Measurements from ENCODE around the gene CHAF1B.

Gene CHAF1B

DNA sequence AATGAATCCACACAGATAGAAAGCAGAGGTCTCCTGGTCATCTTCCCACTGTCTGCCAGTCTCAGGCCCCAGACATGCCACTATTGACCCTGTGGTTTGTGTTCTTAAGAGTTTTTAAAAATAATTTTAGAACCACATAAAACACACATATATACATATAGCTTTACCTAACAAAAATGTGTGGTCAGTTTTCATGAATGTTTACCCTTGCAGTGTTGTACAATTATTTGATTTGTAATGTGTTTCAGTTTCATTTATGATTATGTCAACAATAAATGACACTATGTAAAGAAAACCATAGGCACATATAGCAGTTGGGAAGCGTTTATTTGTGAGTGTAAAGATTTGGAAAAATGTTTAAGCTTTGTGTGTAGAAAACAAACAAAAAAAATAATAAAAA, 17.1 kb downstream of the CHAF1B start:
- Histone ChIP-seq H3K4me1 (ENCODE audit: control insufficient read depth in 5 of 5, insufficient read depth in 5 of 5, low read length in 5 of 5) (no peaks in the 10 kb centered on the region), H3K9me3 (ENCODE audit: control insufficient read depth in 5 of 5, low read length in 5 of 5) (no peaks in the 10 kb centered on the region), H3K4me3 (ENCODE audit: low read depth in 1 of 5, low read length in 5 of 5) (no peak overlapping the region), H3K27me3 (ENCODE audit: control insufficient read depth in 5 of 5, insufficient read depth in 4 of 5, low read length in 5 of 5) (no peaks in the 10 kb centered on the region), H3K9ac (ENCODE audit: low read length in 5 of 5) (no peak overlapping the region), H3K27ac (ENCODE audit: low read depth, low read length) (no peak overlapping the region), H3K36me3 (ENCODE audit: control insufficient read depth in 5 of 5, insufficient read depth in 5 of 5, low read length in 5 of 5) (peaks cover 0 to 8% (median 4%) of the 10 kb centered on the region in 5 donors)

DNA sequence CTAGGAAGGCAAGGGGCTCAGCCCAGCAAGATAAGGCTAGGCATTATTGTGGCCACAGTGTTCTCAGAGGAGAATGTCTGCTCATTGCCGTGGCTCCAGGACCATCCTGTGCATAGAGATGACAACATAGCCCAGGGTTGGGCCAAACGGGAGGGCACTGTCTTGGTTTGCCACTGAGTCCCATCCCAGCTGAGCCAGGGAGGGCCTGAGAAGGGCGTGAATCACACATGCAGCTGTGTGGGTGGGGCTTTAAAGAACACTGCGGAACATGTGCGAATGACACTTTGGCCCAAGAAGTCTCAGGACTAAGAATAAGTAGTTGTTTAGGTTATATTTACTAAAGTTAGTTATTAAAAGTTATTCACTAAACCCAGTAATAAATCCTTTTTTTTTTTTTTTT, 18.5 kb downstream of the CHAF1B start:
- Histone ChIP-seq H3K9me3 (ENCODE audit: control insufficient read depth in 5 of 5, low read length in 5 of 5) (no peaks in the 10 kb centered on the region), H3K27ac (ENCODE audit: low read depth, low read length) (no peak overlapping the region), H3K27me3 (ENCODE audit: control insufficient read depth in 5 of 5, insufficient read depth in 4 of 5, low read length in 5 of 5) (no peaks in the 10 kb centered on the region), H3K4me1 (ENCODE audit: control insufficient read depth in 5 of 5, insufficient read depth in 5 of 5, low read length in 5 of 5) (peaks cover 0 to 3% (median 0%) of the 10 kb centered on the region in 5 donors), H3K9ac (ENCODE audit: low read length in 5 of 5) (no peak overlapping the region), H3K36me3 (ENCODE audit: control insufficient read depth in 5 of 5, insufficient read depth in 5 of 5, low read length in 5 of 5) (peaks cover 0 to 8% (median 4%) of the 10 kb centered on the region in 5 donors), H3K4me3 (ENCODE audit: low read depth in 1 of 5, low read length in 5 of 5) (no peak overlapping the region)

DNA sequence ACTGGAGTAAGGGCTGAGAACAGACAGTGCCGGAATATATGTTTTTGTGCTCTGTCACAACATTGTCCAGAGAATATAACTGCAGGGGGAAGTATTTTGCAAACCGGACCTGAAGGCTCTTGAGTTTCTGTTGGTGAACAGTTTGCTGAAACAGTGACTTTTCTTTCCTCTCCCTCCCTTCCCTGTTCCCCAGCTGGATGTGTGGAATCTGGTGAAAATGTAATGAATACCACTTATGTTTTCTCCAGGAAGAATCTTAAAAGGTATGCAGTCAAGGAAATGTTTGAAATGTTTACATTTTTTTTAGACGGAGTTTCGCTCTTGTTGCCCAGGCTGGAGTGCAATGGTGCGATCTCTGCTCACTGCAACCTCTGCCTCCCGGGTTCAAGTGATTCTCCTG, 23.4 kb downstream of the CHAF1B start:
- H3K36me3 ChIP-seq (ENCODE audit: control insufficient read depth in 5 of 5, insufficient read depth in 5 of 5, low read length in 5 of 5) = peaks cover 0 to 11% (median 8%) of the 10 kb centered on the region in 5 donors
- no peak overlapping the region for H3K4me3 ChIP-seq (ENCODE audit: low read depth in 1 of 5, low read length in 5 of 5)
- H3K9ac ChIP-seq (ENCODE audit: low read length in 5 of 5) = no peak overlapping the region
- H3K9me3 ChIP-seq (ENCODE audit: control insufficient read depth in 5 of 5, low read length in 5 of 5) = no peaks in the 10 kb centered on the region
- no peak overlapping the region for H3K27ac ChIP-seq (ENCODE audit: low read depth, low read length)
- peaks cover 0 to 3% (median 0%) of the 10 kb centered on the region in 5 donors for H3K4me1 ChIP-seq (ENCODE audit: control insufficient read depth in 5 of 5, insufficient read depth in 5 of 5, low read length in 5 of 5)
- no peaks in the 10 kb centered on the region for H3K27me3 ChIP-seq (ENCODE audit: control insufficient read depth in 5 of 5, insufficient read depth in 4 of 5, low read length in 5 of 5)

DNA sequence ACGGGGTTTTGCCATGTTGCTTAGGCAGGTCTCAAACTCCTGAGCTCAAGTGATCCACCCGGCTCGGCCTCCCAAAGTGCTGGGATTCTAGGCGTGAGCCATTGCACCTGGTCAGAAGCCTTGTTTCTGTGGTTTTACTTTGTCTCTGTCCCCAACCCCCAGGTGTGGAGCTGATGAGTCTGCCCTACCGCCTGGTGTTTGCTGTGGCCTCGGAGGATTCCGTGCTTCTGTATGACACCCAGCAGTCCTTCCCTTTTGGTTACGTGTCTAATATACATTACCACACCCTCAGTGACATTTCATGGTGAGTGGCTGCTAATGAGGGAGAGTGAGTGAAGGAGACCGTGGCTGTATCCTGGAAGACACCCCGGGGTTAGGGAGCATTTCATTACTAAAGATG, 26.1 kb downstream of the CHAF1B start:
- no peak overlapping the region for H3K9ac ChIP-seq (ENCODE audit: low read length in 5 of 5)
- H3K27ac ChIP-seq (ENCODE audit: low read depth, low read length) = no peak overlapping the region
- H3K27me3 ChIP-seq (ENCODE audit: control insufficient read depth in 5 of 5, insufficient read depth in 4 of 5, low read length in 5 of 5) = no peaks in the 10 kb centered on the region
- H3K36me3 ChIP-seq (ENCODE audit: control insufficient read depth in 5 of 5, insufficient read depth in 5 of 5, low read length in 5 of 5) = peaks cover 0 to 27% (median 10%) of the 10 kb centered on the region in 5 donors
- H3K4me3 ChIP-seq (ENCODE audit: low read depth in 1 of 5, low read length in 5 of 5) = no peak overlapping the region
- H3K9me3 ChIP-seq (ENCODE audit: control insufficient read depth in 5 of 5, low read length in 5 of 5) = no peaks in the 10 kb centered on the region
- H3K4me1 ChIP-seq (ENCODE audit: control insufficient read depth in 5 of 5, insufficient read depth in 5 of 5, low read length in 5 of 5) = peaks cover 0 to 3% (median 0%) of the 10 kb centered on the region in 5 donors

DNA sequence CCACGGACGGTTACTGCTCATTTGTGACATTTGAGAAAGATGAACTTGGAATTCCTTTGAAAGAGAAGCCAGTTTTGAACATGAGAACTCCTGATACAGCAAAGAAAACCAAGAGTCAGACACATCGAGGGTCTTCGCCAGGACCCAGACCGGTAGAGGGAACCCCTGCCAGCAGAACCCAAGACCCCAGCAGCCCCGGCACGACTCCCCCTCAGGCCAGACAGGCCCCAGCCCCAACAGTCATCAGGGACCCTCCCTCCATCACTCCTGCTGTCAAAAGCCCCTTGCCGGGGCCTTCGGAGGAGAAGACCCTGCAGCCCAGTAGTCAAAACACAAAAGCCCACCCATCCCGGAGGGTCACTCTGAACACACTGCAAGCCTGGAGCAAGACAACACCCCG, 27.7 kb downstream of the CHAF1B start:
- no peaks in the 10 kb centered on the region for H3K27me3 ChIP-seq (ENCODE audit: control insufficient read depth in 5 of 5, insufficient read depth in 4 of 5, low read length in 5 of 5)
- H3K27ac ChIP-seq (ENCODE audit: low read depth, low read length) = no peak overlapping the region
- H3K4me3 ChIP-seq (ENCODE audit: low read depth in 1 of 5, low read length in 5 of 5) = no peak overlapping the region
- peaks cover 0 to 27% (median 12%) of the 10 kb centered on the region in 5 donors for H3K36me3 ChIP-seq (ENCODE audit: control insufficient read depth in 5 of 5, insufficient read depth in 5 of 5, low read length in 5 of 5)
- no peaks in the 10 kb centered on the region for H3K9me3 ChIP-seq (ENCODE audit: control insufficient read depth in 5 of 5, low read length in 5 of 5)
- H3K4me1 ChIP-seq (ENCODE audit: control insufficient read depth in 5 of 5, insufficient read depth in 5 of 5, low read length in 5 of 5) = peaks cover 0 to 2% (median 0%) of the 10 kb centered on the region in 5 donors
- H3K9ac ChIP-seq (ENCODE audit: low read length in 5 of 5) = no peak overlapping the region

DNA sequence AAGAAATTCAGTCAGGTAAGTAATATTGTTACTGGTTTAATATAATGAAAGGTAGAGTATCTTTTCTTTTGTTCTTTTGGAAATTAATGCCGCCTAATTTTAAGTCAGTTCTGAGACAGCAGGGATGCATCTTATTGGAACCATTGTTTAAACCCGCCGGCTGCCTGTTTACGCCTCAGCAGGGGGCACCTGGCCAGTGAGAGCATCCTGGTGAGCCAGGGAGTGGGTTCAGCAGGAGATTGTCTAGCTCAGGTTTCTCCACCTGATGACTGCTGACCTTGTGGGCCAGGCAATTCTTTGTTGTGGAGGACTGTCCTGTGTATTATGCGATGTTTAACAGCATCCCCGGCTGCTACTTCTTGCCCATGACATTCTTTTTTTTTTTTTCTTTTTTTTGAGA, 30.2 kb downstream of the CHAF1B start:
- Histone ChIP-seq H3K9me3 (ENCODE audit: control insufficient read depth in 5 of 5, low read length in 5 of 5) (no peaks in the 10 kb centered on the region), H3K27ac (ENCODE audit: low read depth, low read length) (no peak overlapping the region), H3K27me3 (ENCODE audit: control insufficient read depth in 5 of 5, insufficient read depth in 4 of 5, low read length in 5 of 5) (no peaks in the 10 kb centered on the region), H3K36me3 (ENCODE audit: control insufficient read depth in 5 of 5, insufficient read depth in 5 of 5, low read length in 5 of 5) (peaks cover 0 to 27% (median 12%) of the 10 kb centered on the region in 5 donors), H3K9ac (ENCODE audit: low read length in 5 of 5) (no peak overlapping the region), H3K4me1 (ENCODE audit: control insufficient read depth in 5 of 5, insufficient read depth in 5 of 5, low read length in 5 of 5) (peaks cover 0 to 6% (median 2%) of the 10 kb centered on the region in 5 donors), H3K4me3 (ENCODE audit: low read depth in 1 of 5, low read length in 5 of 5) (no peak overlapping the region)

DNA sequence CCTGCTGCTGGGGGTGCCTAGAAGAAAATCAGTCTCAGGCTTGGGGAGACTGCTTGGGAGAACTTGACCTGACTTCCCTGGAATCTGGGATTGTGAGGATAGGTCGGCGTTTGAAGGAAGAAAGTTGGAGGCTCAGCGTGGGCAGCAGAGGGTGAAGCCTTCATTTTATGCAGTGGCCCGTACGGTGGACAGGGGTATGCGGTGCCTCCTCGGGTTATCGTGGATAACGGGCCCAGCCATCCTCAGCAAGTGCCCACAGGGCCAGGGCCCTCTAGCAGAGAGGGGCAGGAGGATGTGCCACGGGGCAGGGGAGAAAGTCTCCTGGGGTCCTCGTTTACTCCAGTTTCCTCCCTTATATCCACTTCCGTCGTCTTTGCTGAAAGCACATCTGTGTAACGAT, 34.0 kb downstream of the CHAF1B start:
- Histone ChIP-seq H3K27ac (ENCODE audit: low read depth, low read length) (no peak overlapping the region), H3K4me3 (ENCODE audit: low read depth in 1 of 5, low read length in 5 of 5) (no peak overlapping the region), H3K4me1 (ENCODE audit: control insufficient read depth in 5 of 5, insufficient read depth in 5 of 5, low read length in 5 of 5) (peaks cover 0 to 6% (median 2%) of the 10 kb centered on the region in 5 donors), H3K36me3 (ENCODE audit: control insufficient read depth in 5 of 5, insufficient read depth in 5 of 5, low read length in 5 of 5) (peaks cover 0 to 14% (median 3%) of the 10 kb centered on the region in 5 donors), H3K9me3 (ENCODE audit: control insufficient read depth in 5 of 5, low read length in 5 of 5) (no peaks in the 10 kb centered on the region), H3K9ac (ENCODE audit: low read length in 5 of 5) (no peak overlapping the region), H3K27me3 (ENCODE audit: control insufficient read depth in 5 of 5, insufficient read depth in 4 of 5, low read length in 5 of 5) (no peaks in the 10 kb centered on the region)

DNA sequence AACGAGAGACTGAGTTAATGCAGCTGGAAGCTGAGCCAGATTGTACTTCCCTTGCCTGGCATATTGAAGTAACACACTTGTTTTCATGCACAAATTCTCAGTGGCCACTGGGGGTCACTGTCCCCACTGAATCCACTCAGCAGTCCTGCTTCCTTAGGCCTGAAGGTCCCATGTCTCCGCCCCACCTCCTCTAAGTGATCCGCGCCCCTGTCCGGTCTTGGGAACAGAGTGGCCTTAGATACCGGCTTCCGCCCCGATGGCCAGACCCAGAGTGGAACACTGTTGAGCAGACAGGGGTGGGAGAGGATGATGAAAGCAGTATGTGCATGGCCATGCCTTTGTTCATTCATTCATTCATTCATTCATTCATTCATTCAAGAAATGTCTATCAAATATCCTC, 34.8 kb downstream of the CHAF1B start:
- no peak overlapping the region for H3K27ac ChIP-seq (ENCODE audit: low read depth, low read length)
- H3K4me3 ChIP-seq (ENCODE audit: low read depth in 1 of 5, low read length in 5 of 5) = no peak overlapping the region
- H3K9me3 ChIP-seq (ENCODE audit: control insufficient read depth in 5 of 5, low read length in 5 of 5) = no peaks in the 10 kb centered on the region
- H3K27me3 ChIP-seq (ENCODE audit: control insufficient read depth in 5 of 5, insufficient read depth in 4 of 5, low read length in 5 of 5) = no peaks in the 10 kb centered on the region
- peaks cover 0 to 11% (median 3%) of the 10 kb centered on the region in 5 donors for H3K36me3 ChIP-seq (ENCODE audit: control insufficient read depth in 5 of 5, insufficient read depth in 5 of 5, low read length in 5 of 5)
- no peak overlapping the region for H3K9ac ChIP-seq (ENCODE audit: low read length in 5 of 5)
- H3K4me1 ChIP-seq (ENCODE audit: control insufficient read depth in 5 of 5, insufficient read depth in 5 of 5, low read length in 5 of 5) = peaks cover 0 to 6% (median 2%) of the 10 kb centered on the region in 5 donors

DNA sequence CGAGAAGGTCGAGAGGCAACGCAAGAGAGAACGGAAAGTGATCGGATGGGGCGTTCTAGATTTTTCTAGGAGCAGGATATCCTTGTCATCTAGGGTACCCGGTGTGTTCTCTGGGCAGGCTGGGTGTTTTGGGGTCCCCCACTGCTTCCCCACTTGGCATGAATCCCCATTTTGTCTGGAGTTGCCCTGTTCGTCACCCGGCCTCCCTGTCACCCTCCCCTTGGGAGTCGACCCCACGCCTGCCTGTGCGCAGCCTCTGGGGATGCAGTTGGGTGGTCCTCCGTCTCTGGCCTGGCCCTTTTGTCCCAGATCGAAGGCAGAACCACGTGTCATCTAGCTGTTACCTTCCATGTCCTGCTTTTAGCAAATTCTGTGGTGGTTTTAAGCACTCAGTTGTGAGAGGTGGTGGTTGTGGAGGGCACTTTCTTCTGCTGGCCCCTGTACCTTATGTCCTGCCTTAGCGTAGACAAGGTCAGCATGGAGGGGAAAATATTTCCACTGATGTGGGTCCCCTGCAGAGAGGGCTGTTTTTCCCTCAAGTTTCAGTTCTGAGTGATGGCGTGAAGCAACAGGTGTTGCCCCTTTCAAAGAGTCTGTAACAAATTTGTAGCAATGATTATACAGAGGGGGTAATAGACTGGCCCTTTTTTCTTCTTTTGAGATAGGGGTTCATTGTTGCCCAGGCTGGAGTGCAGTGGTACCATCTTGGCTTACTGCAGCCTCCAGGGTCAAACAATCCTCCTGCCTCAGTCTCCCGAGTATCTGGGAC, 35.6 kb downstream of the CHAF1B start:
- Histone ChIP-seq H3K27me3 (ENCODE audit: control insufficient read depth in 5 of 5, insufficient read depth in 4 of 5, low read length in 5 of 5) (no peaks in the 10 kb centered on the region), H3K27ac (ENCODE audit: low read depth, low read length) (no peak overlapping the region), H3K4me3 (ENCODE audit: low read depth in 1 of 5, low read length in 5 of 5) (no peak overlapping the region), H3K36me3 (ENCODE audit: control insufficient read depth in 5 of 5, insufficient read depth in 5 of 5, low read length in 5 of 5) (peaks cover 0 to 5% (median 2%) of the 10 kb centered on the region in 5 donors), H3K4me1 (ENCODE audit: control insufficient read depth in 5 of 5, insufficient read depth in 5 of 5, low read length in 5 of 5) (peaks cover 0 to 6% (median 2%) of the 10 kb centered on the region in 5 donors), H3K9me3 (ENCODE audit: control insufficient read depth in 5 of 5, low read length in 5 of 5) (no peaks in the 10 kb centered on the region), H3K9ac (ENCODE audit: low read length in 5 of 5) (no peak overlapping the region)

DNA sequence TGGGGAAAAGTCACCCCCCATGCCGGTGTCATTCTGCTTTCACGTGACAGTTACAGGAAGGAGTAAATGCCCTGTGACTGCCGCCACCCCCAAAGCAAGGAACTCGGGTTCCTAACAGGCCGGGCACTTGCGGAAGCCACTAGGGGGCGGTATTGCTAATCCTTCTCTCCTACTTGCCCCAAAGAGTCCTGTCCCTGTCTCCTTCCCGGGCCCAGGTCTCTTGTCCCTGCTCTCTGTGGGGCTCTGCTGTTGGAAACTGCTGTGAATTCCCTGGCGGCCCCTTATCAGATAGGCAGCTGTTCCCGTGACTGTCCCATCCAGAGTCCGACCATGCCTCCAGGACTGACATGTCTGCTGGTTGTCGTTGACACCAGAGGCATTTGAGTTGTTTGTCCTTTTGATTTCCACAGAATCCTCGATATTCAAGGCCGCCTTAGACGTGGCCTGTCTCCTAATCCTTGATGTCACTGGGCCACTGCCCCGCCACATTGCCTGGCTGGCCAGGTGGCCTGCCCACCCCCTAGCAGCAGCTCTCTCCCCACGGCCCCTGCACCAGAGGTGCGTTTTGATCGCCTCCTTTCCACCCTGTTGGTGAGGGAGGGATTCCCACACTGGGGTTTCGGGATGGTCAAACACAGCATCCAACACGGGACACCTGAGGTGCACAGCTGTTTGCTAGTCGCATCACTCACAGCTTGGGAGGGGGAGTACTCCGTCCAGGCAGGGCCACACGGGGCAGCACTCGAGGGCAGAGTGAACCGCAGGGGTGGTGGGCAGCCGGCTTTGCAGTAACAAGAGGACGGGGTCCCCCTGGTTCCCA, 37.3 kb downstream of the CHAF1B start:
- H3K9me3 ChIP-seq (ENCODE audit: control insufficient read depth in 5 of 5, low read length in 5 of 5) = no peaks in the 10 kb centered on the region
- no peak overlapping the region for H3K9ac ChIP-seq (ENCODE audit: low read length in 5 of 5)
- peaks cover 0 to 6% (median 3%) of the 10 kb centered on the region in 5 donors for H3K4me1 ChIP-seq (ENCODE audit: control insufficient read depth in 5 of 5, insufficient read depth in 5 of 5, low read length in 5 of 5)
- H3K27me3 ChIP-seq (ENCODE audit: control insufficient read depth in 5 of 5, insufficient read depth in 4 of 5, low read length in 5 of 5) = peaks cover 0 to 3% (median 0%) of the 10 kb centered on the region in 5 donors
- no peak overlapping the region for H3K27ac ChIP-seq (ENCODE audit: low read depth, low read length)
- no peak overlapping the region for H3K4me3 ChIP-seq (ENCODE audit: low read depth in 1 of 5, low read length in 5 of 5)
- no peaks in the 10 kb centered on the region for H3K36me3 ChIP-seq (ENCODE audit: control insufficient read depth in 5 of 5, insufficient read depth in 5 of 5, low read length in 5 of 5)

Data from subcutaneous abdominal adipose tissue (tissue), 5 donors.